Activated CD8-positive, alpha-beta memory T cell treated with anti-CD3 and anti-CD28 coated beads for 48 hours (primary cell): ENCODE measurements around the gene LUM.

Source experiments
- DNase-seq, 3 experiments: peaks; one replicate each; pipeline ENCODE4 v3.0.0-alpha.2; 2020; ENCODE audit warnings: low read depth in 2 of 3, low spot score in 2 of 3

Gene LUM

DNA sequence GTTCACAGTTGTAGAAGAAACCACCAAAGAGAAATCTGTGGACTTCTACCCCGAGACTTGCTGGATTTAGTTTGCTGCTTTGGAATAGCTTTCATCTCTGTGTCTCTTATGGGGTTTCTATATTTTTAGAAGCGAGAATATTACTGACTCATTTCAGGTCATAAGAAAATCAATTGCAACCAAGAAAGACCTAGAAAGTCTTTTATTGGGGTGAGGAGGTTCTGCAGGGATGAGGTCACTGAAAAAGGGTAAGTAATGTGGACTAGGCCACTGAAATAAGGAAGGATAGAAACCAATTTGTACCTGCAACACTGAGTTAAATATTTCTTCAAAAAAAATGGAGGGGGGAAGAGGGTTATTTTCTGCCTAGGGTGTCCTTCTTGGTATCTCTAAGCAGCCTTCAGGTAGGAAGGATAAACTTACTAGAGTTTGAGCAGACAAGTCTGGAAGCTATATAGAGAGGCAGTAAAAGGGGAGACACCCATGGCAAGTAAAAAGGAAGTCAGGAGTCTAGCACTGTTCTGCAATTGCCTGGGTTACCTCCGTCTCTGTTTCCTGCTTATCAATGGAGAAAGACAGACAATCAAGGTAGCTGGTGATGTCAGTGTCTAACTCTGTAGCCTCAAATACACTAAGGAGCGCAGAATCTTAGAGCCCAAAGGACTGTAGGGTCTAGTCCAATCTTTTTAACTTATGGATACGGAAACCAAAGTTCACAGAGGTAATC is 33.9 kb downstream of the LUM start:
- no peak for DNase-seq

DNA sequence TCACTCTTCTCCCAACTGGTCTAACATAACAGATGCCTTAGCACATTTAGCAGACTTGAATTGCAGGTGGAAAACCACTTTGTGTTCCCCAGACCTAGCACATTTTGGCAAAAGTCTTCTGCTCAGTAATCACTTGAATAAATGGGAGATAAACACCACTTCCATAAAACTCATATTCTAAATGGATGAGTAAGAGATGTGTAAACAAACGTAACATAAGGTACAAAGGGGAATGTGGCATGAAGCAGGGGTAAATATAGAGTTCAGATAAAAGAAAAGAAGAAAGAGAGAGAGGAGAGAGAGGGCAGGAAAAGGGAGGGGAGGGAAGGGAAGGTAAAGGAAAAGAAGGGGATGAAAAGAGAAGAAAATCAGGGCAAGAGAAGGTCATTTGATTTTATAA is 36.4 kb downstream of the LUM start:
- DNase-seq = no peak

DNA sequence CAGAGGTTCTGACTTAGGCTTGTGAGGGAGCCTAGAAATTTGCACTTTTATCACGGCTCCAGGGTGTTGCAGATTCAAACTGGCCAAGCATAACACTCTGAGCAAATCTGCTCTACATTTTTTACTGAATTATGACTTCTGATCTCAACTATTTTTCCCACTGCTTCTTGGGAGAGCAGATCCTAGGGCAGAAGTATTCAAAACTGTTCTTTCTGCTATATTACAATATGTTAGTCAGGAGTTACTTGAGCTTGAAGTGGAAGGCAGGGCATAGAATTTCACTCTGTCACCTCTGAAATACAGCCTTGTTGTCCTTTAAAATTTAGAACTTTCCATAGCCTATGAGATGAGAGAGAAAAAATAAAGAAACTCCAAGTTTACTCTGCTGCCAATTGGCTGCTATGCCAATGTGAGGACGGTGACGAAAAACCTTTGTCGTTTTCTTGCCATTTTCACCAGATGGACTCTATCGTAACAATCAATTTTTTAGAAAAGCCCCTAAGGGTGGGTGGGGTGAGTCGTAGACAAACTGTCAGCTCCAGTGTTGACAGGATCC is 37.1 kb downstream of the LUM start:
- DNase-seq = no peak

DNA sequence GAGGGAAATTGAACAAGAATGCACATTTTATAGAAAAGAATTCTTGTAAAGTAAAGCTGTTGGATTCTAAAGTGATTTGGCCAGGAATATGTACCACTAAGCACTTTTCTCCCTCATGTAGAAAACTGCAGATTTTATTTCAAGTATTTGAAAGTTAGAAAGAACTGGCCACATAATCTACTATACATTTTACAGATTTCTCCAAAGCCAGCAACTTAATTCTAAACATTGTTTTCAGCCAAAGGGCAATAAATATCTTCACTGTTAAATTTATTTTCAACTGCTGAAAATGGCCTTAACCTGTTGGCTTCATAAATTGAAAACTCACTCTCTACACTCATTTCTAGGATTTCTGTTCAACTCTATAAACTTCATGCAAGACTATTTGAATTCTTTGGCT is 37.9 kb downstream of the LUM start:
- no peak for DNase-seq

DNA sequence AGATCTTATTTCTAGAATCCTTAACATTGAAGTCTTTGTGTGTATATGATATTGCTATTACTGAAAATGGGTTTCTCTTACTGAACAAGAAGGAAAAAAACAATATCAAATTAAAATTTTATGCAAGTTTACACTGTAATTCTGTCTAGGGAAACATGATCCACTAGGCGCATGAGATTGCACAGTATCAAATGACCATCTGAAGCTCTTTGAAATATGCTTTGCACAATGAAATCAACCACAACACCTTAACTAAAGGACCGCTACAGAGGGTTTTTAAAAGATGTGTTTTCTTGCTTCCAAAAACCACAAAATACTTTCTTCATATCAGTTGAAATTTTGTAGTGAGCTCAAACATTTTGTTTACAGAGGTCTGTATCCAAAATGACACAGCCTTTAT is 38.4 kb downstream of the LUM start:
- no peak for DNase-seq

DNA sequence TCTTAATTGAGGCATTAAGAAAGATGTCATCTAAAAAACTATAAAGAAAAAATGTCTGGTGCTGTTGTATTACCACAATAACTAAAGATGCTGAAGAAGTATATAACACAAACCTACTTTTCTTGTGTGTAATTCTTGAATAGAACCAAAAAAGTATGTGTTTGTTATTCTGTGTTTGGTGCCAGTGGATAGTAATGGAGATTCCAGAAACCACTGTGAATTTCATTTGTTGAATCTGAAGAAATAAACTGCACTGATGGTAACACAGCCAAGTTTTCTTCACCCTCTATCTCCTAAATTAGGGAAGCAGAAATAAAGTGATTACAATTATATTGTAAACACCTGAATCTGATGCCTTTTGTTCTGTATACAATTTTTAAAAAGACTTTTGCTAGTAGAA is 40.4 kb downstream of the LUM start:
- DNase-seq = no peak

DNA sequence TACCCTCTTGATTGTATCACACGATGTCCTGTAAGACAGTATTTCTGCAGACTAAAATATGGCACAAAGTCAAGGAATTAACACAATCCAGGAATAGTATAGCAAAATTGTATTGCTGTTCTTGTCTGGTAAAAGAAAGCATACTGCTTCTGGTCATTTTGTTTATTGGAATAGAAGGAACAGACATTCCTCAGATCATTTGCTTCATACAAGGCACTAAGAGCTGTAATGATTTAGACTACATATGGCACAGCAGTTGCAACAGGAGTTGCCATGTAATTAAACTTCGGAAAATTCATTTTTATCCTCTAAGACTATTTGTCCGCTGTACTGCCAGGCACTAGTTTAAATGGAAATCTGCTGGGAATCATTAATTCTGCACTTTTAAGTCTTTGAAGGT is 45.9 kb downstream of the LUM start:
- DNase-seq = no peak

DNA sequence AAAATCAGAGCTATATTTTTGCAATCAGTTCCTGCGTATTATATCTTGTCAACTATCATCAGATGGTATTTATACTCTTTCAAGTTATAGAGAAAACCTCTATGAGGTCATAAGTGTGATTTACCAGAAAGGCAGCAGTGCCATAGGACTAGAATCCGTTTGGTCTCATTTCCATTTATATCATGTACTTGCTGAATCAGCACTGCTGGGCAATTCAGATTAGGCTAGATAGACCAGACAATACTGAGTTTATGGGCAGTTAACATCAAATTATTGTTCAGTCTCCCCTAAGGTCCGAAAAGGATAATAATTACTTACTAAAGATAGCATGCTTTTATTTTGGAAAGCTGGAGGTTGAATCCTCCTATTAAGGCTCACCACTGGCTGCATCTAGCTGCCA is 46.7 kb downstream of the LUM start:
- DNase-seq = no peak

DNA sequence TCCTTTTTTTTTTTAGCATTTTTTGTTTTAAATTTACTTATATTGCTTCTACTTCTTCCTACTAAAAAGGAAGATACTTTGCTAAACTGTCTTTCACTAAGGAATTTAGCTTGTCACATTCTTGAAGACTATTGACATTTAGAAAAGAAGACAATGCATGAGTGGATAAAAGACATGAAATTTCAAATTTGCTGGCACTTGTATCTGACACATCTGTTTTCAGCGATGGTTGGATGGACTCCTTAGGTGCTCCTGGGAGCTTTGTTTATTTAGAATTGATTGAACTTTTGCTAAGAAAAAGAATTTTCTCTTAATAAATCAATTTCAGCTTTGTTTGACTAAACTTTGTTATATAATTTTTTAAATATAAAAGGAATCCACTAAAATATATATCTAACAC is 50.2 kb downstream of the LUM start:
- no peak for DNase-seq

DNA sequence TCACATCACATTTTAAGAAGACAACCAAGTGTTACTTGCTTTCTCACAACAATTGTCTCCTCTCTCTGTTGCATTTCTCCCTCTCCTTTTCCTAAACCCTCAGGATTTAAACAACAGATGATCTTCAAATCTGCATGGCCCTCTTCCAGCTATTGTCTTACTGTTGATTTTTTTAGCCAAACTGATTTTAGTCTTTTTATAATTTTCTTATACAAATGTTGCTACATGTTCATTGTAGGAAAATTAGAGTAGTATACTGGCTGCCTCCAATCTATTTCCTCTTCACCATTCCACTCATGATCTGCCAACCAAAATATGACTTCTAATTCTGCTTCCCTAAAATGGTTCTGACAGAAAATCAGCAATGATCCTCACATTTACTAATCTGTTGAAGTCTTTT is 52.1 kb downstream of the LUM start:
- DNase-seq = no peak

DNA sequence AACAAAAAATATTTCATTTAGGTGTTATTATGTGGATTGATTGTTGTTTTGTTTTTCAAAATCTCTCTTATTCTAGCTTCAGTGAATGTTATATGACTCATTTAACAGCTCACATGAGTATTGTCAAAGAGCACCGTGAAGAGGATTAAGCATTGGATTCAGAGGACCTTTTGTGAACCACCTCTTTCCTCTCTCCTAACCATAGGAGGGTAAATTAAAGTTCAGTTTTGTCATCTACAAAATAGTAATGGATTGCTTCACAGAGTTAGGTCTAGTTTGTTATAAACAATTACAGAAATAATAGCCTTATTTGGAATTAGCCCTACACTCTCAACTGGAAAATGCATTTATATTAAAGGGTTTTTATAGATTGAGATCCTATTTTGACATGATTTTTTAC is 52.5 kb downstream of the LUM start:
- DNase-seq = no peak

DNA sequence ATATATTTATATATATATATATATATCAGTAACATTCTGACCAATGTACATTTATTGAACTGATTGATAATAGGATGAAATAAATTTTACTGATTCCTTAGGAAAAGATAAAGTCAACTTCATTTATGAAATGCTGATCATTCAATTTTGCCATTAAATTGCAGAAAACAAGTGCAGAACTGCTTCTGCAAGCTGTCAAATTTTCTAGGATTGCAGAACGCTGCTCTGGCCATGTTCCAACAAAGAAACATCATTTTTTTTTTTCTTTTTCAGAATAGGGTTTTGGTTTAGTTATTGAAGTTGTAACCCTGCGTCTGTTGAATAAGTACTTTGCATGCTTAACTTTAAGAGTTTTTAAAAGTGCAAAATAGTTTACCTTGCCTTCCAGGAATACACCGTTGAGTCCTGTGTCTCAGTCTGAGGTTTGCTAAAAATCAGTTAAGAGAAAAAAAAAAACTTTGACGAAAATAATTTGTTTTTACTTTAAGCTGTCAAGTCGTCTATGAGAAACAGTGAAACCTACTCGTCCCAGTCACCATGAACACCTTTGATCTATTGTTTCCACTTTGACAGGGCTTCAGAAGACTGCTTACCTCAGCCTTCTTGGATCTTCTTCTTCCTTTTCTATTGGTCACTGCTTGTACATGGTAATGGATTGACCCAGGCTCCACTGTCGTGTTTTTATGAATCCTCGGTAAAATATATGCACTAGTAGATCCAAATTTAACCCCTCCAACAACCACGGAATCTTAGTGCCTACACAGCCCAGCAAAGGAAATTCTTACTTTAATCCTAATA is 53.7 kb downstream of the LUM start, which contains the start of gene KERA:
Gene KERA, minus strand, starts transcription at position 657 of the 798 bp plus-strand sequence. CDS start 1,743 bp downstream, outside the sequence.
- no peak for DNase-seq

DNA sequence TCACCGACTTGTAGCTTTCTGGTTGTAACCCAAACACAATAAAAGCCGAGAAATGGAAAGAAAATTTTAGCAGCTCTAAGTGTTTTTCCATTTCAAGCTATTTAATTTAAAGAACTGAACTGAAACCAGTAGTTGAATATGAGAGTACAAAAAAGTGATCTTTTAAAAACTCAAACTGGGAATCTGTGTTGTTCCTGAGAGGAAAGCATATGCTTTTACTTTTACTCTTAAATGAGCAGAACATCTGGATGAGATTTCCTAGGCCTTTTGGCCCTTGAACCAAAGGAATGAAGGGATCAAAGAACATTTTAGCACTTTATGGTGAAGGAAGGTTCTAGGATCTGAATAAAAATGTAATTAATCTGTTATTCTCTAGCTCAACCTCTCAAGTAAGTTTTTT is 54.8 kb downstream of the LUM start:
- DNase-seq = no peak

DNA sequence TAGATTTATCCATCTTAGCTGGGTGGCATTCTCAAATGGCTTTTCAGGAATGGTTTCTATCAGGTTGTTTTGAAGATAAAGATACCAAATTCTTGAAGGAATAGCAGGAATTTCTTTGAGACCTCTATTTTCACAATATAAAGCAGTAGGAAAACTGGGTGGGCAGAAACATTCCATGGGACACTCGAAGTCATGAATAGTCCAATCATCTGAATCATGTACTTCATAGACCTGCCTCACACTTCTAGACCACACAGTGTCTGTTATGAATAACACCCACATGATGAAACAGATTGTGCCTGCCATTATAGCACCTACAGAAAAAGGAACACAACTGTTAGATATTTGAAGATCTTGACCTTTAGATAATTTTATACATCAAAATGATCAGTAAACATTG is 55.3 kb downstream of the LUM start:
- DNase-seq = no peak

DNA sequence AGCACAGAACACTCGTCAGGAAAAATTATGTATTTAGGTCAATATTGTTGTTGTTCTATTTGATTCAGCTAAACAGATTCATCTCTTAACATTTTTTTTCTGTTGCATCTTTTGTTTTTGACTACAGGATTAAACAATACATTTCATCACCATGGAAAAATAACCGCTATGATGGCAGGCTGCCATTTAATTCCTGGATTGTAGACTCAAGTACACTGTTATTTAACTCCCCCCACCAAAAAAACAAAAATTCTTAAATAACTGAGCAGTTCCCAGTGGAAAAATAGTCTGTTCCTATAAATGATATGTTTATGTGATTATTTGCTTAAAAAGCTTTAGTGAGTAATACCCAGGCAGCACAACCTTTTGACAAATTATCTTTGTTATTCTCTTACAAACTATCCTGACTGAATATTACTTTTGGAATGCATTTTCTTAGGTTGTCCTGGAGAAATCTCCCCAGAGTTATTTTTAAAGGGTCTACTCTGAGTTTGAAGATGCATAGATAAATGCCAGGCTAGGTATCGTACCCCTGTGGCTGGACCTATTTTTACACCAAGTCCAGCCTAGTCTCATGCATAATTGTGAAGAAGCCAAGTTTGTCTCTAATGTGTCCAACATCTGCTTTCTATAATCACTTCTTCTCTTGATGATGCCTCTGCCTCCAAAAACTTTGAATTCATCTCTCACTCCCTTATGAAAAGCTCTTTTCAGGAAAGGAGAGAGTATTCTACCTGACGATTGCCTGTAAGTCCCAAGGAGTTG is 57.2 kb downstream of the LUM start:
- no peak for DNase-seq
